Skeletal muscle tissue (tissue), 4 donors: ENCODE measurements around the gene PARP8. TPM values are rescaled to one million over a fixed set of nuclear protein-coding genes. Genes with fewer than 3 reads are reported as not detected.
"Not testable (repeated sequence)": the region's sequence is repeated elsewhere in the genome, so short reads cannot be mapped to it uniquely, and the experiment has no call there.

ENCODE experiments used
- H3K27ac ChIP-seq: one replicate; pipeline ENCODE4 v1.7.0; 2013; ENCODE audit warnings: mild to moderate bottlenecking, low read depth, low read length, inconsistent platforms
- H3K27me3 ChIP-seq, 3 donors: one replicate each; pipeline ENCODE4 v1.7.0; 2013; ENCODE audit warnings: low read length in 3 of 3; ENCODE audit not compliant: control insufficient read depth in 3 of 3, insufficient read depth in 3 of 3
- H3K36me3 ChIP-seq, 3 donors: one replicate each; pipeline ENCODE4 v1.7.0; 2013; ENCODE audit warnings: low read length in 3 of 3; ENCODE audit not compliant: control insufficient read depth in 3 of 3, insufficient read depth in 3 of 3
- H3K4me1 ChIP-seq, 3 donors: one replicate each; pipeline ENCODE4 v1.7.0; 2013; ENCODE audit warnings: low read length in 3 of 3, mild to moderate bottlenecking in 3 of 3; ENCODE audit not compliant: control insufficient read depth in 3 of 3, insufficient read depth in 3 of 3
- H3K4me3 ChIP-seq, 3 donors: one replicate each; pipeline ENCODE4 v1.7.0; 2013; ENCODE audit warnings: low read length in 3 of 3
- H3K9ac ChIP-seq, 3 donors: one replicate each; pipeline ENCODE4 v1.7.0; 2013; ENCODE audit warnings: low read length in 3 of 3, mild to moderate bottlenecking in 3 of 3, moderate library complexity in 2 of 3, low read depth in 1 of 3
- H3K9me3 ChIP-seq, 3 donors: one replicate each; pipeline ENCODE4 v1.7.0; 2013; ENCODE audit warnings: low read length in 3 of 3; ENCODE audit not compliant: control insufficient read depth in 3 of 3
- total RNA-seq: library from RNA; depleted of rRNA; stranded (reverse); fragments of >200 nt; gene quantifications from one replicate; pipeline ENCODE4 v1.2.3, GENCODE V29; 2014
- donor health status: Osteomylitis.

PARP8 gene
- total RNA-seq: 12.0 TPM

- H3K4me3 ChIP-seq: peak within 1 kb of the TSS; percentile 68 to 83 (median 80)
- H3K36me3 ChIP-seq: no peaks in the 10 kb centered on the region
- peak within 1 kb of the TSS; percentile 61 to 80 (median 78) for H3K9ac ChIP-seq
- peaks cover 0 to 6% (median 0%) of the 10 kb centered on the region in 3 donors for H3K27me3 ChIP-seq
- H3K4me1 ChIP-seq: peaks cover 0 to 7% (median 5%) of the 10 kb centered on the region in 3 donors
- H3K27ac ChIP-seq: peak within 1 kb of the TSS; percentile 73
- no peaks in the 10 kb centered on the region for H3K9me3 ChIP-seq
These were observed at the start of gene PARP8 for GRCh38 chr5:50666261-50667022. TSS of gene PARP8 (plus strand) at chr5:50666637. CDS start at chr5:50667096, 459 bp downstream.

GRCh38 chr5:50623666-50624065 is 42.8 kb upstream of the PARP8 start:
- H3K4me3 ChIP-seq: no peak overlapping the region
- no peaks in the 10 kb centered on the region for H3K36me3 ChIP-seq
- H3K9me3 ChIP-seq: no peaks in the 10 kb centered on the region
- no peaks in the 10 kb centered on the region for H3K27me3 ChIP-seq
- no peak overlapping the region for H3K27ac ChIP-seq
- no peak overlapping the region for H3K9ac ChIP-seq
- no peaks in the 10 kb centered on the region for H3K4me1 ChIP-seq

GRCh38 chr5:50634866-50635265 is 31.6 kb upstream of the PARP8 start:
- H3K4me1 ChIP-seq, H3K27me3 ChIP-seq, H3K9me3 ChIP-seq, H3K27ac ChIP-seq, H3K36me3 ChIP-seq, H3K9ac ChIP-seq, H3K4me3 ChIP-seq: not testable (repeated sequence)

GRCh38 chr5:50637576-50637975 is 28.9 kb upstream of the PARP8 start:
- not testable (repeated sequence) for H3K9me3 ChIP-seq, H3K9ac ChIP-seq, H3K4me1 ChIP-seq, H3K36me3 ChIP-seq, H3K27me3 ChIP-seq, H3K4me3 ChIP-seq, H3K27ac ChIP-seq

GRCh38 chr5:50646591-50646990 is 19.8 kb upstream of the PARP8 start:
- Histone ChIP-seq H3K9ac (no peak overlapping the region), H3K27me3 (no peaks in the 10 kb centered on the region), H3K27ac (no peak overlapping the region), H3K9me3 (no peaks in the 10 kb centered on the region), H3K36me3 (no peaks in the 10 kb centered on the region), H3K4me3 (no peak overlapping the region), H3K4me1 (no peaks in the 10 kb centered on the region)

- H3K4me3 ChIP-seq: no peak overlapping the region
- no peaks in the 10 kb centered on the region for H3K4me1 ChIP-seq
- no peaks in the 10 kb centered on the region for H3K9me3 ChIP-seq
- no peaks in the 10 kb centered on the region for H3K27me3 ChIP-seq
- H3K27ac ChIP-seq: no peak overlapping the region
- H3K9ac ChIP-seq: no peak overlapping the region
- H3K36me3 ChIP-seq: no peaks in the 10 kb centered on the region
These were observed 18.7 kb upstream of the PARP8 start for GRCh38 chr5:50647726-50648125.

- H3K4me3 ChIP-seq: no peak overlapping the region
- no peaks in the 10 kb centered on the region for H3K4me1 ChIP-seq
- no peaks in the 10 kb centered on the region for H3K9me3 ChIP-seq
- H3K36me3 ChIP-seq: no peaks in the 10 kb centered on the region
- no peaks in the 10 kb centered on the region for H3K27me3 ChIP-seq
- no peak overlapping the region for H3K9ac ChIP-seq
- no peak overlapping the region for H3K27ac ChIP-seq
These were observed 12.5 kb upstream of the PARP8 start for GRCh38 chr5:50653946-50654345.

- H3K4me3 ChIP-seq: no peak overlapping the region
- no peaks in the 10 kb centered on the region for H3K4me1 ChIP-seq
These were observed 11.2 kb upstream of the PARP8 start for GRCh38 chr5:50655067-50655809.

GRCh38 chr5:50655810-50656205 is 10.6 kb upstream of the PARP8 start:
- Histone ChIP-seq H3K36me3 (no peaks in the 10 kb centered on the region), H3K27me3 (no peaks in the 10 kb centered on the region), H3K4me3 (no peak overlapping the region), H3K27ac (no peak overlapping the region), H3K4me1 (no peaks in the 10 kb centered on the region), H3K9ac (no peak overlapping the region), H3K9me3 (no peaks in the 10 kb centered on the region)

More at GRCh38 chr5:50655067-50655809, 11.2 kb upstream of the PARP8 start:
- no peaks in the 10 kb centered on the region for H3K27me3 ChIP-seq
- H3K36me3 ChIP-seq: no peaks in the 10 kb centered on the region
- H3K9me3 ChIP-seq: no peaks in the 10 kb centered on the region
- no peak overlapping the region for H3K9ac ChIP-seq
- no peak overlapping the region for H3K27ac ChIP-seq

GRCh38 chr5:50657044-50657443 is 9.4 kb upstream of the PARP8 start:
- H3K27ac ChIP-seq: no peak overlapping the region
- H3K9me3 ChIP-seq: no peaks in the 10 kb centered on the region
- no peak overlapping the region for H3K9ac ChIP-seq
- H3K4me1 ChIP-seq: no peaks in the 10 kb centered on the region
- no peaks in the 10 kb centered on the region for H3K27me3 ChIP-seq
- no peaks in the 10 kb centered on the region for H3K36me3 ChIP-seq
- no peak overlapping the region for H3K4me3 ChIP-seq
